IMR-90 (cell line): ENCODE measurements around the gene GNG7. TPM values are rescaled to one million over a fixed set of nuclear protein-coding genes. Genes with fewer than 3 reads are reported as not detected.

ENCODE experiments used
- ATAC-seq: fragments of 200-7000 bp; cut with Tn5 transposase; 2 replicates; pipeline ENCODE4 v1.9.1; 2020; ENCODE audit warnings: low read depth, mild to moderate bottlenecking, moderate library complexity
- BruUV-seq: library from RNA; stranded (reverse); fragments of 400-500 nt; replicated peaks from 2 replicates; lab custom pipeline; 2021; lab: Mats Ljungman, UMichigan
- CTCF ChIA-PET: fragments of 300-600 bp; formaldehyde crosslinking; extraction: SDS; loops from one replicate; lab custom pipeline; 2021; ENCODE audit warnings: antibody characterized with exemption; lab: Yijun Ruan, JAX
- POLR2A ChIA-PET: fragments of 300-600 bp; sonication (Branson Sonifier 250); formaldehyde crosslinking; loops from one replicate; lab custom pipeline; 2022; ENCODE audit warnings: antibody characterized with exemption; ENCODE audit not compliant: unreplicated experiment; lab: Charles Lee
- DNase-seq: peaks from one replicate; pipeline ENCODE4 v3.0.0; 2013
- H2AFZ ChIP-seq: replicated peaks from 2 replicates; pipeline ENCODE3; 2013; ENCODE audit warnings: low read length, mild to moderate bottlenecking; ENCODE audit not compliant: poor library complexity
- H2AK5ac ChIP-seq: 2 replicates; pipeline ENCODE4 v1.6.1; 2013; ENCODE audit warnings: low read depth, low read length, inconsistent platforms
- H2AK9ac ChIP-seq: replicated peaks from 2 replicates; pipeline ENCODE3; 2013; ENCODE audit warnings: mild to moderate bottlenecking, low read depth, low read length, moderate library complexity; ENCODE audit not compliant: poor library complexity
- H2BK120ac ChIP-seq: 2 replicates; pipeline ENCODE4 v1.6.1; 2013; ENCODE audit warnings: low read depth, low read length, inconsistent platforms
- H2BK15ac ChIP-seq: 3 replicates; pipeline ENCODE4 v1.6.1; 2013; ENCODE audit warnings: low read depth, low read length, inconsistent platforms
- H2BK20ac ChIP-seq: 2 replicates; pipeline ENCODE4 v1.6.1; 2013; ENCODE audit warnings: low read depth, mild to moderate bottlenecking, inconsistent platforms, low read length, moderate library complexity
- H2BK5ac ChIP-seq: 2 replicates; pipeline ENCODE4 v1.6.1; 2013; ENCODE audit warnings: mild to moderate bottlenecking, low read depth, low read length, inconsistent platforms; ENCODE audit not compliant: poor library complexity, severe bottlenecking
- H3K14ac ChIP-seq: replicated peaks from 2 replicates; pipeline ENCODE4 v1.6.1; 2013; ENCODE audit warnings: low read depth, low read length, inconsistent platforms
- H3K18ac ChIP-seq: 2 replicates; pipeline ENCODE4 v1.6.1; 2013; ENCODE audit warnings: low read depth, low read length, control low read depth
- H3K23ac ChIP-seq: 2 replicates; pipeline ENCODE4 v1.6.1; 2013; ENCODE audit warnings: low read depth, low read length, inconsistent platforms
- H3K27ac ChIP-seq: 2 replicates; pipeline ENCODE4 v1.5.1; 2013; ENCODE audit warnings: mild to moderate bottlenecking, control low read depth, low read length; ENCODE audit not compliant: insufficient read depth
- H3K27me3 ChIP-seq: 2 replicates; pipeline ENCODE4 v1.6.1; 2013; ENCODE audit warnings: low read length; ENCODE audit not compliant: control insufficient read depth, insufficient read depth
- H3K36me3 ChIP-seq: 2 replicates; pipeline ENCODE4 v1.6.1; 2013; ENCODE audit warnings: low read length, mixed read lengths; ENCODE audit not compliant: control insufficient read depth, insufficient read depth
- H3K4ac ChIP-seq: 2 replicates; pipeline ENCODE4 v1.6.1; 2013; ENCODE audit warnings: low read depth, low read length, inconsistent platforms
- H3K4me1 ChIP-seq: 2 replicates; pipeline ENCODE4 v1.6.1; 2013; ENCODE audit warnings: low read length, mixed read lengths; ENCODE audit not compliant: control insufficient read depth, insufficient read depth
- H3K4me2 ChIP-seq: 2 replicates; pipeline ENCODE4 v1.6.1; 2013; ENCODE audit warnings: low read depth, mild to moderate bottlenecking, control low read depth, low read length, moderate library complexity
- H3K4me3 ChIP-seq: 2 replicates; pipeline ENCODE4 v1.5.1; 2013; ENCODE audit warnings: low read depth, mild to moderate bottlenecking, control low read depth, low read length, moderate library complexity; ENCODE audit not compliant: insufficient read depth
- H3K56ac ChIP-seq: 2 replicates; pipeline ENCODE4 v1.6.1; 2013; ENCODE audit warnings: low read length, inconsistent platforms; ENCODE audit not compliant: insufficient read depth; ENCODE audit errors: extremely low read depth
- H3K79me1 ChIP-seq, 2 experiments: 2 replicates each; pipeline ENCODE4 v1.6.1; 2013; ENCODE audit warnings: low read length in 2 of 2, inconsistent platforms in 1 of 2, low read depth in 1 of 2
- H3K9ac ChIP-seq: 2 replicates; pipeline ENCODE4 v1.6.1; 2013; ENCODE audit warnings: low read depth, low read length, control low read depth
- H3K9me1 ChIP-seq: 2 replicates; pipeline ENCODE4 v1.6.1; 2013; ENCODE audit warnings: low read length, inconsistent platforms; ENCODE audit not compliant: insufficient read depth
- H3K9me3 ChIP-seq: 2 replicates; pipeline ENCODE4 v1.6.1; 2013; ENCODE audit warnings: low read length; ENCODE audit not compliant: control insufficient read depth, insufficient read depth
- H4K20me1 ChIP-seq: 2 replicates; pipeline ENCODE4 v1.6.1; 2013; ENCODE audit warnings: low read length, inconsistent platforms; ENCODE audit not compliant: insufficient read depth
- H4K5ac ChIP-seq: 2 replicates; pipeline ENCODE4 v1.6.1; 2013; ENCODE audit warnings: mild to moderate bottlenecking, low read depth, low read length, control low read depth
- H4K8ac ChIP-seq, 2 experiments: 2 replicates each; pipeline ENCODE4 v1.6.1; 2013; ENCODE audit warnings: low read depth in 2 of 2, low read length in 2 of 2, control low read depth in 1 of 2, inconsistent platforms in 1 of 2
- H4K91ac ChIP-seq: 2 replicates; pipeline ENCODE4 v1.6.1; 2013; ENCODE audit warnings: low read depth, low read length, inconsistent platforms; ENCODE audit not compliant: insufficient read depth
- BHLHE40 ChIP-seq: fragments of 150-350 bp; IDR thresholded peaks from 2 replicates; pipeline ENCODE4 v1.6.1; 2016; ENCODE audit warnings: mild to moderate bottlenecking, low read depth, low read length
- CEBPB ChIP-seq: IDR thresholded peaks from 2 replicates; pipeline ENCODE4 v1.6.1; 2012; ENCODE audit warnings: low read depth, low read length, improper control_type of control experiment
- CHD1 ChIP-seq: IDR thresholded peaks from 2 replicates; pipeline ENCODE4 v1.6.1; 2012; ENCODE audit warnings: low read depth, low read length, improper control_type of control experiment
- CTCF ChIP-seq: conservative IDR thresholded peaks from 2 replicates; pipeline ENCODE4 v1.5.1; 2012; ENCODE audit warnings: mild to moderate bottlenecking, low read depth, low read length, improper control_type of control experiment
- FOS ChIP-seq: fragments of 150-350 bp; IDR thresholded peaks from 2 replicates; pipeline ENCODE4 v1.6.1; 2016; ENCODE audit warnings: low read depth, low read length
- MAFK ChIP-seq: IDR thresholded peaks from 2 replicates; pipeline ENCODE4 v1.6.1; 2012; ENCODE audit warnings: low read depth, low read length, improper control_type of control experiment
- MAZ ChIP-seq: IDR thresholded peaks from 2 replicates; pipeline ENCODE4 v1.6.1; 2012; ENCODE audit warnings: low read depth, mild to moderate bottlenecking, low read length, improper control_type of control experiment, moderate library complexity, borderline replicate concordance
- MXI1 ChIP-seq: IDR thresholded peaks from 2 replicates; pipeline ENCODE4 v1.6.1; 2012; ENCODE audit warnings: low read depth, mild to moderate bottlenecking, low read length, moderate library complexity, borderline replicate concordance
- NFE2L2 ChIP-seq: fragments of 150-350 bp; IDR thresholded peaks from 2 replicates; pipeline ENCODE4 v1.6.1; 2016; ENCODE audit warnings: low read depth, mild to moderate bottlenecking, low read length
- POLR2A ChIP-seq: IDR thresholded peaks from 2 replicates; pipeline ENCODE4 v1.6.1; 2012; ENCODE audit warnings: mild to moderate bottlenecking, low read depth, low read length
- RAD21 ChIP-seq: IDR thresholded peaks from 2 replicates; pipeline ENCODE4 v1.6.1; 2012; ENCODE audit warnings: low read length, improper control_type of control experiment
- RCOR1 ChIP-seq: IDR thresholded peaks from 2 replicates; pipeline ENCODE4 v1.6.1; 2012; ENCODE audit warnings: mild to moderate bottlenecking, low read length, improper control_type of control experiment; ENCODE audit not compliant: insufficient replicate concordance
- RFX5 ChIP-seq: IDR thresholded peaks from 2 replicates; pipeline ENCODE4 v1.8.0; 2012; ENCODE audit warnings: low read depth, mild to moderate bottlenecking, low read length, moderate library complexity
- SMC3 ChIP-seq: fragments of 150-350 bp; IDR thresholded peaks from 2 replicates; pipeline ENCODE4 v1.6.1; 2016; ENCODE audit warnings: low read depth, mild to moderate bottlenecking, antibody characterized with exemption, low read length, moderate library complexity
- WGBS, 2 experiments: methylation state at CpG; one replicate each; pipeline versions ENCODE4 v1.1.5 to v1.1.7; 2013; ENCODE audit warnings: missing lambda C conversion rate in 2 of 2; ENCODE audit not compliant: insufficient read length in 1 of 2; ENCODE audit errors: extremely low coverage in 2 of 2; 5-methylcytosine and 5-hydroxymethylcytosine counted together
- dilution Hi-C: fragments of 300-500 bp; cut with HindIII; formaldehyde crosslinking; loops from one replicate; pipeline ENCODE4 v1.14.3; 2018; ENCODE audit warnings: low sequenced_read_pairs; ENCODE audit not compliant: unreplicated experiment
- in situ Hi-C: fragments of 300-500 bp; cut with MboI; formaldehyde crosslinking; loops from 3 replicates; pipeline ENCODE4 v1.14.3; 2019; ENCODE audit warnings: low sequenced_read_pairs, inconsistent platforms, mixed read lengths
- intact Hi-C: fragments of 100-400 bp; cut with micrococcal nuclease; formaldehyde crosslinking; loops from 2 replicates; pipeline ENCODE4 v1.10.0; 2022
- polyA plus RNA-seq, 3 experiments: library from polyadenylated mRNA; depleted of rRNA; stranded (reverse); fragments of >200 nt; gene quantifications; 2 replicates each; pipeline ENCODE4 v1.2.3, GENCODE V29; 2012; ENCODE audit warnings: low replicate concordance in 1 of 3
- total RNA-seq: library from RNA; depleted of rRNA; stranded (reverse); fragments of >200 nt; gene quantifications from 2 replicates; pipeline ENCODE4 v1.2.3, GENCODE V29; 2012
- TF ChIP-seq, protein P1 (sequence below): fragments of 150-350 bp; IDR thresholded peaks from 2 replicates; pipeline ENCODE4 v1.6.1; 2017; ENCODE audit warnings: mild to moderate bottlenecking, antibody characterized with exemption, low read length, low read depth
- TF ChIP-seq, protein P2 (sequence below): fragments of 150-350 bp; IDR thresholded peaks from 2 replicates; pipeline ENCODE4 v1.6.1; 2016; ENCODE audit warnings: low read depth, mild to moderate bottlenecking, low read length, moderate library complexity, borderline replicate concordance

Gene GNG7
- total and polyA plus RNA-seq, 2 of the 4 experiments (the other 2 are of a cell fraction) = under 0.01 to 0.21 TPM

DNA sequence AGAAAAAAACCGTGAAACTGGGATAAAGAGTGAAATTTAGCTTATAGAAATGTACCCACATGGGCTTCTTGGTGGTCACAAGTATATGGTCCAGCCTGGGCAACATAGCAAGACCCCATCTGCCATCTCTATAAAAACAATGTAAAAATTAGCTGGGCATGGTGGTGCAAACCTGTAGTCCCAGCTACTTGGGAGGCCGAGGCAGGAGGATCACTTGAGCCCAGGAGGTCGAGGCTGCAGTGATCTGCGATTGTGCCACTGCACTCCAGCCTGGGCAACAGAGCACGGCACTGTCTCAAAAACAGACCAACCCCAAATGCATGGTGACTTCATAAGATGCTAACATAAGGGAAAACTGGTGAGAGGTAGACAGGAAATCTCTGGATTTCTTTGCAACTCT is 54.4 kb downstream of the GNG7 start:
- H3K27ac ChIP-seq = no peak overlapping the region
- no peak overlapping the region for H2BK20ac ChIP-seq
- no peaks in the 10 kb centered on the region for H3K4me1 ChIP-seq
- no peaks in the 10 kb centered on the region for H3K36me3 ChIP-seq
- H3K23ac ChIP-seq = no peak overlapping the region
- H3K4me2 ChIP-seq = no peak overlapping the region
- no peaks in the 10 kb centered on the region for H3K9me1 ChIP-seq
- no peaks in the 10 kb centered on the region for H4K20me1 ChIP-seq
- H3K79me1 ChIP-seq = no peaks in the 10 kb centered on the region
- peaks cover 21% of the 10 kb centered on the region for H3K27me3 ChIP-seq
- H2BK5ac ChIP-seq = no peak overlapping the region
- intact Hi-C loops = loop anchor here (1.0 to 2.0 kb wide), 2 partner anchors 101 to 225 kb away; no protein-coding TSS in a partner anchor
- H3K9ac ChIP-seq = no peak overlapping the region
- H2BK15ac ChIP-seq = no peak overlapping the region
- no peak overlapping the region for H3K14ac ChIP-seq
- no peak for TF ChIP-seq CHD1
- no peak for TF ChIP-seq POLR2A
- no peak for TF ChIP-seq MAFK
- TF ChIP-seq SMC3 = no peak
- no peak for TF ChIP-seq MXI1
- TF ChIP-seq CTCF = no peak
- TF ChIP-seq, protein P1, sequence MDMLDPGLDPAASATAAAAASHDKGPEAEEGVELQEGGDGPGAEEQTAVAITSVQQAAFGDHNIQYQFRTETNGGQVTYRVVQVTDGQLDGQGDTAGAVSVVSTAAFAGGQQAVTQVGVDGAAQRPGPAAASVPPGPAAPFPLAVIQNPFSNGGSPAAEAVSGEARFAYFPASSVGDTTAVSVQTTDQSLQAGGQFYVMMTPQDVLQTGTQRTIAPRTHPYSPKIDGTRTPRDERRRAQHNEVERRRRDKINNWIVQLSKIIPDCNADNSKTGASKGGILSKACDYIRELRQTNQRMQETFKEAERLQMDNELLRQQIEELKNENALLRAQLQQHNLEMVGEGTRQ = no peak
- TF ChIP-seq FOS = no peak
- no peak for TF ChIP-seq BHLHE40
- TF ChIP-seq, protein P2, sequence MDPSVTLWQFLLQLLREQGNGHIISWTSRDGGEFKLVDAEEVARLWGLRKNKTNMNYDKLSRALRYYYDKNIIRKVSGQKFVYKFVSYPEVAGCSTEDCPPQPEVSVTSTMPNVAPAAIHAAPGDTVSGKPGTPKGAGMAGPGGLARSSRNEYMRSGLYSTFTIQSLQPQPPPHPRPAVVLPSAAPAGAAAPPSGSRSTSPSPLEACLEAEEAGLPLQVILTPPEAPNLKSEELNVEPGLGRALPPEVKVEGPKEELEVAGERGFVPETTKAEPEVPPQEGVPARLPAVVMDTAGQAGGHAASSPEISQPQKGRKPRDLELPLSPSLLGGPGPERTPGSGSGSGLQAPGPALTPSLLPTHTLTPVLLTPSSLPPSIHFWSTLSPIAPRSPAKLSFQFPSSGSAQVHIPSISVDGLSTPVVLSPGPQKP = no peak
- no peak for TF ChIP-seq RFX5
- no peak for TF ChIP-seq RCOR1
- TF ChIP-seq CEBPB = no peak
- TF ChIP-seq MAZ = no peak
- TF ChIP-seq RAD21 = no peak
- TF ChIP-seq NFE2L2 = no peak
- no peak overlapping the region for H4K8ac ChIP-seq
- H3K4ac ChIP-seq = no peak overlapping the region
- H2AK9ac ChIP-seq = no peak overlapping the region
- no peak overlapping the region for H2AFZ ChIP-seq
- dilution Hi-C loops = no loop called here
- no peak for DNase-seq
- POLR2A ChIA-PET = no interaction called here
- CTCF ChIA-PET = interaction anchor here (1.1 to 1.5 kb wide), 3 partner anchors 96 to 303 kb away, joined by 3 to 28 read pairs (median 5); no protein-coding TSS in a partner anchor
- no peak for ATAC-seq
- H2BK120ac ChIP-seq = no peak overlapping the region
- in situ Hi-C loops = loop anchor here (5.0 kb wide), 1 partner anchor 99 kb away; no protein-coding TSS in a partner anchor
- H4K5ac ChIP-seq = no peak overlapping the region
- no peak overlapping the region for H4K91ac ChIP-seq
- BruUV-seq = no TSS peak
- no peak overlapping the region for H3K18ac ChIP-seq
- no peak overlapping the region for H3K4me3 ChIP-seq
- no peak overlapping the region for H3K56ac ChIP-seq
- no peaks in the 10 kb centered on the region for H3K9me3 ChIP-seq
- no peak overlapping the region for H2AK5ac ChIP-seq
- WGBS, 2 experiments = no CpG with 5 or more reads among the region's 5 CpGs
